DOHH2 (cell line): ENCODE results near the gene PTGFRN.

Experiments used
- H3F3A ChIP-seq: fragments of 200-600 bp; sonication (generic), shearing (Covaris generic); 2 replicates; pipeline ENCODE4 v1.6.0; 2016; ENCODE audit warnings: antibody characterized with exemption, mild to moderate bottlenecking; ENCODE audit not compliant: control insufficient read depth, insufficient read depth
- H3K27ac ChIP-seq: fragments of 200-600 bp; sonication (generic); 2 replicates; pipeline ENCODE4 v1.5.1; 2014; ENCODE audit warnings: low read depth, mild to moderate bottlenecking, low read length, moderate library complexity
- H3K27me3 ChIP-seq: fragments of 200-600 bp; sonication (generic); 2 replicates; pipeline ENCODE4 v1.6.1; 2014; ENCODE audit warnings: mild to moderate bottlenecking, low read length, mixed read lengths; ENCODE audit not compliant: control insufficient read depth
- H3K36me3 ChIP-seq: fragments of 200-600 bp; sonication (generic); 2 replicates; pipeline ENCODE4 v1.6.1; 2014; ENCODE audit warnings: mild to moderate bottlenecking, low read length, moderate library complexity, mixed read lengths; ENCODE audit not compliant: control insufficient read depth
- H3K4me1 ChIP-seq: fragments of 200-600 bp; sonication (generic); 2 replicates; pipeline ENCODE4 v1.6.1; 2014; ENCODE audit warnings: mild to moderate bottlenecking, low read length, mixed read lengths; ENCODE audit not compliant: control insufficient read depth
- H3K4me2 ChIP-seq: fragments of 200-600 bp; sonication (generic); 2 replicates; pipeline ENCODE4 v1.6.0; 2014; ENCODE audit warnings: mild to moderate bottlenecking, low read length, moderate library complexity
- H3K4me3 ChIP-seq: fragments of 200-600 bp; sonication (generic); 2 replicates; pipeline ENCODE4 v1.5.1; 2014; ENCODE audit warnings: mild to moderate bottlenecking, low read length, mixed read lengths
- H3K79me2 ChIP-seq: fragments of 200-600 bp; sonication (generic); 2 replicates; pipeline ENCODE4 v1.6.1; 2014; ENCODE audit warnings: mild to moderate bottlenecking, low read length, mixed read lengths; ENCODE audit not compliant: control insufficient read depth
- H3K9me2 ChIP-seq: fragments of 200-600 bp; sonication (generic); replicated peaks from 2 replicates; pipeline ENCODE4 v1.6.1; 2014; ENCODE audit warnings: mild to moderate bottlenecking, low read length, mixed read lengths; ENCODE audit not compliant: control insufficient read depth
- H3K9me3 ChIP-seq: fragments of 200-600 bp; sonication (generic); 2 replicates; pipeline ENCODE4 v1.6.1; 2014; ENCODE audit warnings: antibody characterized with exemption, low read length, mixed read lengths; ENCODE audit not compliant: control insufficient read depth, insufficient read depth
- H4K20me1 ChIP-seq: fragments of 200-600 bp; sonication (generic); 2 replicates; pipeline ENCODE4 v1.6.0; 2014; ENCODE audit warnings: low read depth, mild to moderate bottlenecking, antibody characterized with exemption, low read length, moderate library complexity; ENCODE audit not compliant: control insufficient read depth, insufficient read depth
- CTCF ChIP-seq: fragments of 200-600 bp; sonication (generic); IDR thresholded peaks from one replicate; pipeline ENCODE4 v1.5.1; 2014; ENCODE audit warnings: antibody characterized with exemption, mild to moderate bottlenecking, low read depth, low read length; ENCODE audit not compliant: poor library complexity, severe bottlenecking
- EZH2phosphoT487 ChIP-seq: fragments of 200-600 bp; sonication (generic); IDR thresholded peaks from 2 replicates; pipeline ENCODE4 v1.6.1; 2017; ENCODE audit warnings: borderline replicate concordance, mild to moderate bottlenecking, antibody characterized with exemption, low read length, moderate library complexity, mixed read lengths

Gene PTGFRN

GRCh38 chr1:116941670-116942069 is 32.0 kb downstream of the PTGFRN start:
- no peak overlapping the region for H3K27ac ChIP-seq
- peaks cover 9% of the 10 kb centered on the region; the same call in 1 of the 2 replicates for H3K27me3 ChIP-seq
- H3F3A ChIP-seq: no peaks in the 10 kb centered on the region
- no peaks in the 10 kb centered on the region for H3K36me3 ChIP-seq
- no peaks in the 10 kb centered on the region for H4K20me1 ChIP-seq
- no peaks in the 10 kb centered on the region for H3K9me3 ChIP-seq
- H3K79me2 ChIP-seq: no peaks in the 10 kb centered on the region
- TF ChIP-seq CTCF (no peak), EZH2phosphoT487 (no peak)
- H3K4me2 ChIP-seq: no peak overlapping the region
- H3K9me2 ChIP-seq: no peaks in the 10 kb centered on the region
- H3K4me1 ChIP-seq: no peaks in the 10 kb centered on the region
- H3K4me3 ChIP-seq: no peak overlapping the region

GRCh38 chr1:116942344-116942743 is 32.6 kb downstream of the PTGFRN start:
- Histone ChIP-seq H3K79me2 (no peaks in the 10 kb centered on the region), H3K9me3 (no peaks in the 10 kb centered on the region), H3K4me2 (no peak overlapping the region), H3K9me2 (no peaks in the 10 kb centered on the region), H3K4me3 (no peak overlapping the region), H3K36me3 (no peaks in the 10 kb centered on the region), H3K27ac (no peak overlapping the region), H3F3A (no peaks in the 10 kb centered on the region), H3K4me1 (no peaks in the 10 kb centered on the region), H3K27me3 (peaks cover 9% of the 10 kb centered on the region; the same call in 1 of the 2 replicates), H4K20me1 (no peaks in the 10 kb centered on the region)
- no peak for TF ChIP-seq EZH2phosphoT487
- TF ChIP-seq CTCF: no peak

- peaks cover 11% of the 10 kb centered on the region; the same call in 1 of the 2 replicates for H3K27me3 ChIP-seq
- H3K4me1 ChIP-seq: no peaks in the 10 kb centered on the region
- no peaks in the 10 kb centered on the region for H3K9me3 ChIP-seq
- no peaks in the 10 kb centered on the region for H3K79me2 ChIP-seq
- no peak overlapping the region for H3K4me2 ChIP-seq
- no peaks in the 10 kb centered on the region for H3K9me2 ChIP-seq
- no peaks in the 10 kb centered on the region for H4K20me1 ChIP-seq
- H3K36me3 ChIP-seq: no peaks in the 10 kb centered on the region
- TF ChIP-seq CTCF: no peak
- no peak for TF ChIP-seq EZH2phosphoT487
- no peak overlapping the region for H3K27ac ChIP-seq
- no peaks in the 10 kb centered on the region for H3F3A ChIP-seq
- no peak overlapping the region for H3K4me3 ChIP-seq
Observed at GRCh38 chr1:116943438-116943837, 33.7 kb downstream of the PTGFRN start.
